Cortex of kidney (tissue), 1 donor: ENCODE data around the gene AQP12B.

Source experiments
- DNase-seq: peaks from one replicate; lab custom pipeline; 2025; lab: John Stamatoyannopoulos, UW

The AQP12B gene

GRCh38 chr2:240647503-240648154, 35.1 kb downstream of the AQP12B start:
- no peak for DNase-seq

- no peak for DNase-seq
Measured at GRCh38 chr2:240646900-240647502, 35.7 kb downstream of the AQP12B start.

- no peak for DNase-seq
Measured at GRCh38 chr2:240646176-240646899, 36.3 kb downstream of the AQP12B start.

GRCh38 chr2:240645801-240646175, 36.9 kb downstream of the AQP12B start:
- DNase-seq, result no peak

- DNase-seq, result no peak
Measured at GRCh38 chr2:240645346-240645745, 37.3 kb downstream of the AQP12B start.

- no peak for DNase-seq
Measured at GRCh38 chr2:240644859-240645301, 37.8 kb downstream of the AQP12B start.

GRCh38 chr2:240644171-240644651, 38.5 kb downstream of the AQP12B start:
- DNase-seq, result no peak

- no peak for DNase-seq
Measured at GRCh38 chr2:240643811-240644150, 38.9 kb downstream of the AQP12B start.

- DNase-seq, result no peak
Measured at GRCh38 chr2:240643093-240643810, 39.4 kb downstream of the AQP12B start.

- DNase-seq, result no peak
Measured at GRCh38 chr2:240642806-240643092, 39.9 kb downstream of the AQP12B start.

GRCh38 chr2:240642061-240642805, 40.5 kb downstream of the AQP12B start:
- DNase-seq, result no peak

GRCh38 chr2:240640939-240641338, 41.7 kb downstream of the AQP12B start:
- no peak for DNase-seq

- no peak for DNase-seq
Measured at GRCh38 chr2:240639566-240639965, 43.1 kb downstream of the AQP12B start.

- no peak for DNase-seq
Measured at GRCh38 chr2:240638512-240639160, 44.0 kb downstream of the AQP12B start.

- DNase-seq, result no peak
Measured at GRCh38 chr2:240637901-240638345, 44.8 kb downstream of the AQP12B start.

- DNase-seq, result no peak
Measured at GRCh38 chr2:240637116-240637900, 45.4 kb downstream of the AQP12B start.

- DNase-seq, result no peak
Measured at GRCh38 chr2:240636563-240637115, 46.0 kb downstream of the AQP12B start.

GRCh38 chr2:240635998-240636547, 46.6 kb downstream of the AQP12B start:
- no peak for DNase-seq

- no peak for DNase-seq
Measured at GRCh38 chr2:240635121-240635997, 47.3 kb downstream of the AQP12B start.
